Left hindlimb (tissue), 1 donor: Measurements from ENCODE around the gene DENND4C.
"Not testable (repeated sequence)": the region's sequence is repeated elsewhere in the genome, so short reads cannot be mapped to it uniquely, and the experiment has no call there.

Experiments
- DNase-seq: peaks from one replicate; pipeline ENCODE4 v3.0.0-alpha.2; 2018

Gene DENND4C

DNA sequence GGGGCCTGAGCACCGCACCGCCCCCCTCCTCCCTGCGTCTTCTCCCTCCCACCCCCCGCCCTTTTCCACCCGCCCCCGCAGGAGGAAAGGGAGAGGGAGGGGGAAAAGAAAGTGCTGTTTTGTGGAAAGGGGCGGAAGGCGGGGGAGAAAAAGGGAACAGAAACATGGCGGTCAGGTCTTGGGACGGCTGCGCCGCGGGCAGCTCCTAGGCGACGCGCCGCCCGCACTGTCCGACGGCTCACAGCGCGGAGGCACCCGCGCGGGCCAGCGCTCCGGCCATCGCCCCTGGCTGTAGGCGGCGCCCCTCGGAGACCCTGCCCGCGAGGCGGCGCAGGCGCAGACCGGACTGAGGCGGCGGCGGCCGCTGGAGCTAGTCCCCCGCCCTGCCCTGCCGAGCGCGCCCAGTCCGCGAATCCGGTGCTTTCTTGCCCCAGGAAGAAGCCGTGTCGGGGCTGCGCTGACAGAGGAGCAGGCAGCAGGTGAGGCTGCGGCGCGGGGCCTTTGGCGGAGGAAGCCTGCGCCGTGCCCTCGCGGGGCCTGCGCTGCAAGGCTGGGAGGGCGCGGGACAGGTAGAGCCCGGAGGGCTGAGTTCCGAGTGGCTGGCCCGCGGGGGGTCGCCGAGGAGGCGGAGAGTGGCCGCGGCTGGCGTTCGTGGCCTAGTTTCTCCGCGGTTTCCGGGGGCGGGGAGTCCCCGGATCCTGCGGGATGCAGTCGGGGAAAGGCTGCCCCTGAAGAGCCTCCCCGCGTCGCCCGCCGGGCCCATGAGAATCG lies at the start of gene DENND4C:
Gene DENND4C, plus strand, starts transcription at position 339 of the 771 bp plus-strand sequence. CDS start 45,482 bp downstream, outside the sequence.
- DNase-seq: peak; percentile 93

DNA sequence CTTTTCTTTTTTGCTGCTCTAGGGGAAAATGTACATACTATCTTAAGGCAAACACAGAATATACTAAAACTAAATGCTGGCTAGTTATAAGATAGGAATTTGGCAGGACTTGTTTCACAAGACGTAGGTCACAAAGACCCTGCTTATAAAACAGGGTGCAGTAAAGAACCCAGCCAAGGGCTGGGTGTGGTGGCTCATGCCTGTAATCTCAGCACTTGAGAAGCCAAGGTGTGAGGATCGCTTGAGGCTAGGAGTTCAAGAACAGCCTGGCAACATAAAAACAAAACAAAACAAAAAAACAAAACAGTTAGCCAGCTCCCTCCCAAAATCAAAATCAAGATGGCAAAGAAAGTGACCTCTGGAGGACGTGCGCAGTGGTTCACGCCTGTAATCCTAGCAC lies 49.5 kb upstream of the DENND4C start:
- DNase-seq: no peak

DNA sequence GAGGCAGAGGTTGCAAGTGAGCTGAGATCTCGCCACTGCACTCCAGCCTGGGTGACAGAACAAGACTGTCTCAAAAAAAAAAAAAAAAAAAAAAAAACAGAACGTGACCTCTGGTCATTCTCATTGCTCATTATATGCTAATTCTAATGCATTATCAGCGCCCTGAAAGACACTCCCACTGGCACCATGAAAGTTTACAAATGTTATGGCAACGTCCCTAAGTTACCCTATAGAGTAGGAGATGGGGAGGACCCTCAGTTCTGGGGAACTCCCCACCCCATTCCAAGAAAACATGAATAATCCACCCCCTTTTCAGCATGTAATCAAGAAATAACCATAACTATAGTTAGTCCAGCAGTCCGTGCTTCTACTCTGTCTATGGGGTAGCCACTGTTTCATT lies 48.9 kb upstream of the DENND4C start:
- DNase-seq: no peak

DNA sequence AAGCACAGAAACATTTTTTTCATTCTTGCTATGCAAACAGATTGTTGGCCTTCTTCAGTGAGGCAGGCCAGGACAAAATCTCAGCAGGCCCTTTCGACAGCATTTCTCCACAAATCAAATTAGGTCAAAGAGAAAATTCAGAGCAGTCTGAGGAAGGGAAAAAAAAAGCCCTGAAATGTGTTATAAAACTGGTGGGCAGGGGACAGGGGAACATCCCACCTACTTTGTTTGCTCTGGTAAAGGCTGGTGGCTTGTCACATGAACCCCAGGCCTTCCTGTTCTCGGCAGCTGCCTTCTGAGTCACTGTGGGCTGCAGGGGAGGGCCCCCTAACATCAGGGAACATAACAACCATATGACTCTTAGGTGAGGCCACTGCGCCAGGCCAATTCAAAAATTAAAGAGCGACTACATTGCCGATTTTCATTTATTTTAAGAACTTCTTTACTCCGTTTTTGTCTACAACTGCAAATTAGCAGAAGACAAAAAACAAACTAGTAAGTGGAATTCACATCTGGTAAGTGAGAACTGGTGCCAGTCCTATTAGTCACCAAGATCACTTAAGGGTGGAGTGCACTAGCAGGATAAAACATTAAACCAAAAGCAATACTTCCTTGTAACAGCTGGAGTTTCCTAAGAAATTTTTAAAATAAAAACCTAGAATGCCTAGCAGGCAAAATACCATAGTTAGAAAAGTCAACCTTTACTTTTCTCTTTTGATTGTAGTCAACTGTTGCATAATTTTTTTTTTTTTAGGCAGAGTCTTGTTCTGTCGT lies 46.2 kb upstream of the DENND4C start:
- DNase-seq: peak; percentile 78

DNA sequence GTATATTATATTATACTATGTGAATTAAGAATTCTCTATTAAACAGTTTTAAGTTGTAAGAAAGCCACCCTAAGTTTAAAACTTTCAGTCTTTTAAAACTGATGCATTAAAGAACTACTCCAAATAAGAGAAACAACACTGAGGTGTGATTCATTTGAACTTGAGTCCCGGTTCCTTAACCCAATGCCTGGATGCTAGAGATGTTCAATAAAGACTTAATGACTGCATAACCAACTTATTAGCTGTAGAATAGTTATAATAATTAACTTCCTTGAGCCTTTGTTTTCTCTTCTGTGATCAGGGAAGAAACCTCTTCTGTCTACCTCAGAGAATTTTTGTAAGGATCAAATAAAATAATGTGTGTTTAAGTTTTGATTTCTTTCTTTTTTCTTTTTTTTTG lies 45.3 kb upstream of the DENND4C start:
- no peak for DNase-seq

DNA sequence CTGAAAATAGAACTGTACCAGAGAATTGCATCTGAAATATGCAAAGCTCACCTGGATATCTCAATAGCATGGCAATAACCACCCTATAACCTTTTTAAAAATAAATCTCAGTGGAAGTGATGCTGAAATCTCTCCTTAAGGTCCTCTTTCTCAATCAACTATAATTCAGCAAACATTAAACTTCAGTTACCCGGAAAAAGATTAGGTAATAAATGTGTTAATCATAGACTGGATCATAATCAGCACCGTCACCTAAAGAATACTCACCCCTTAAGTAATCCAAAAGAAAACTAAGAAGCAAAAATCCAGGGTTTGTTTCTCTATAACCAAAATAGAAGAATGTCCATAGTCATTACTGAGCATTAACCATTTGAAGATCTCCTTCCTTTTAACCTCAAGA lies 44.3 kb upstream of the DENND4C start:
- DNase-seq: no peak

DNA sequence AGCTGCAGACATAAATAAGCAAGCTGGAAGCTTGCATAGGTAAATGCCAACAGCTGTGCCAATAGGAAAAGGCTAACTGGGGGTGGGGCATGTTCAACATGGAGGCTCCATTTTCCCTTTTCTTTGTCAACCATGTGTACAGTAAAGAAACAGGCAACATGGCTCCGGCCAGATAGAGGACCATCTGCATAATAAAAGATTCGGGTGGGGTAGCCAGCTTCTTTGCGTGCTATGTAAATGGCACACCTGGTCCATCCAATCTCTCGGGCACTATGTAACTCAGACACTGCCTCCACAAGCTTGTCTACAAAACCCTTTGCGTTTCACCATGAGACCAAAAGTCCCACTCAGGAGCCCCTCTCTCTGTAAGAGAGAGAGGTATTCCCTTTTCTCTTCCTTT lies 41.7 kb upstream of the DENND4C start:
- DNase-seq: no peak

DNA sequence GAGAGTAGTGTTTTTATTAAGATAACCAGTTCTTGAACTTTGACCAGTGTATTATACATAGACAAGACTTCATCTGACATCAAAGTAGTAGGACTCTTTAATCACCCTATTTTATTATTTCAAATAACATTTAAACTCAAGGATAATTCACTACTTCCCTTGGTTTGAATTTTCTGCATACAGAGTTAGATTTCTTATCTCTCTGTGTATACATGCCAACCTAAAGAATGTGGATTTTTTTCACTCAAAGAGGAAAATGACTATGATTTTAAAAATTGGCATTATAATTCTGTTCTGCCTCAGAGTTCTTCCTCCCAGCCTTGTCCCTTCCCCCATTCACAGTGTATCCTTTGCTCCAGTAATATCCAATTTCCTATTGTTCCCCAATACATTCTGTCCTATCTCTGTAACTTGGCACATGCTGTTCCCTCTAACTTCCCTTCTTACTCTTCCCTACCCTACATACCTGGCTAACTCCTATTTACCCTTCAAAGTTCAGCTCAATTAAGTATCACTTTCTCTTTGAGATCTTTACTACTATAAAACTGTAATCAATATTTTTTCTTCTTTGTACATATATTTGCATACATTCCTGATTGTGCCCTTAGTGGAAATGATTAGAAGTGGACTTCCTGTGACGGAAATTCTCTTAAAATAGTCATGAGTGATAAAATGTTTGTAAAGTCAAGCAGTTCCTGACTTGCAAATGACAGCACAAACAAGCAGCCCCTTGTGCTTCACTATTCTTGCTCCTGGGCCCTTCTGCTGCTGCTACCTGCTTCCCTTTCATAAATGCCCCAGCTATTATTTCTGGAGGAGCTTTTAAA lies 38.1 kb upstream of the DENND4C start:
- no peak for DNase-seq

DNA sequence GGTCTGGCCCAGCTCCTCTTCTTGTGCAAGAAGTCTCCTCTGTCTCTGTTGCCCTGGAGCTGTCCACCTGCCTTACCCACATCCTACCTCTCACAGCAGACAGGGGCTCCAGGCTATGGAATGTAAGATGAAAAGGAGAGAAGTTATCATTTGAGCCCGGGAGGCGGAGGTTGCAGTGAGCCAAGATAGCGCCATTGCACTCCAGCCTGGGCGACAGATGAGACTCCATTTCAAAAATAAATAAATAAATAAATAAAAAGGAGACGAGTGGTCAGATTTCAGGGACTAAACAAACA lies 37.5 kb upstream of the DENND4C start:
- DNase-seq: no peak

DNA sequence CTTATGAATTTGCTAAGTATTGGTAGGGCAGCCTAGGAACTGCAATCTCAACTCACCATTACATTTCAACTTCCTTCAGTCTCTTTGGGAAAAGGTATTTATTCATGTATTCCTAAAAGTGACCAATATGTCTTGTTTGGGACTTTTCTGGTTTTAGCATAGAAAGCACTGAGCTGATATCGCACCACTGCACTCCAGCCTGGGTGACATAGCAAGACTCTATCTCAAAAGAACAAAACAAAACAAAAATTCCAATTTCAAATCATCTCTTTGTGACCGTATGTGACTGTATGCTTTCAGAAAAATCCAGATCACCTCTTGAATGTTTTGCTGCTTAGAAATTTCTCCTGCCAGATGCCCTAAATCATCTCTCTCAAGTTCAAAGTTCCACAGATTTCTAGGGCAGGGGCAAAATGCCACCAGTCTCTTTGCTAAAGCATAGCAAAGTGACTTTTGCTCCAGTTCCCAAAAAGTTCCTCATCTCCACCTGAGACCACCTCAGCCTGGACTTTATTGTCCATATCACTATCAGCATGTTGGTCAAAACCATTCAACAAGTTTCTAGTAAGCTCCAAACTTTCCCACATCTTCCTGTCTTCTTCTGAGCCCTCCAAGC lies 37.0 kb upstream of the DENND4C start:
- not testable (repeated sequence) for DNase-seq

DNA sequence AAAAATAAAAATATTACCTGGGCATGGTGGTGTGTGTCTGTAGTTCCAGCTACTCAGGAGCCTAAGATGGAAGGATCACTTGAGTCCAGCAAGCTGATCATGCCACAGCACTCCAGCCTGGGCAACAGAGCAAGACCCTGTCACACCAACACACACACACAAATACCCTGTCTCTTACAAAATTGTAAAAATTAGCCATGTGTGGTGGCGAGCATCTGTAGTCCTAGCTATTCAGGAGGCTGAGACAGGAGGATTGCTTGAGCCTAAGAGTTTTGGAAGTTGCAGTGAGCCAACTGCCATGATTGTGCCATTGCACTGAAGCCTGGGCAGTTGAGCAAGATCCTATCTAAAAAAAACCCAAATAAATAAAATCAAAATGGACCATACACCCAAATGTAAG lies 32.1 kb upstream of the DENND4C start:
- no peak for DNase-seq

DNA sequence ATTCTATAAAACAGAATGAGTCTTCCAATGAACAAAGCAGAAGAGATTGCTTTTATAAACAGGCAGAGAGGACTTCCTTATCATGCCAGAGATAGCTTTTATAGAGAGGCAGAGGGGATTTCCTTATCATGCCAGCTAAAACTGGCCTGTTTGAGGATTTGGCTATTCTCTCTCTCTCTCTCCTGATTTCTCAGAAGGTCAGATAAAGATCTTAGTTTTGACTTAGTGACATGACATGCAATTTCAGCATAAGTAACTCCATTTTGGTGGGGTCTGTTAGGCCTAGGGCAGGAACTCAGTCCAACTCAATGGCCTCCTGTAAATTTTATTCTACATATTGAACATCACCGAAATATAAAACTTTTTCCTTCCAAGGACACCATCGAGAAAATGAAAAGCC lies 31.5 kb upstream of the DENND4C start:
- DNase-seq: no peak

DNA sequence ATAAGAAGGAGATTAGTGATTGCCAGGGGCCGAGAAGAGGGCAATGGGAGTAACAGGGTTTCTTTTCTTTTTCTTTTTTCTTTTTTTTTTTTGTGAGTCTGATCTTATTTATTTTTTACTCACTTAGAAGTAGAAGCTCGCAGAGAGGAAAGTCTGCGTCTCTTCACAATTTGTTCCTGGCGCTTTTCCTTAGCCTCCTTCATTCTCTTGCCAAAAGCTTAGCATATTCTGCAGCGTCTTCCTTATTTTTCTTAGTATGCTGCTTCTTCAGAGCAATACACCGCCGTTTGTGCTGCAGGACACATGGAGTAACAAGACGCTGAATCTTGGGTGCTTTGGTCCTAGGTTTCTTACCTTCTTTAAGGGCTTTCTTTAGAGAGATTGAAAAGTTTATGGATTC lies 30.3 kb upstream of the DENND4C start:
- no peak for DNase-seq

DNA sequence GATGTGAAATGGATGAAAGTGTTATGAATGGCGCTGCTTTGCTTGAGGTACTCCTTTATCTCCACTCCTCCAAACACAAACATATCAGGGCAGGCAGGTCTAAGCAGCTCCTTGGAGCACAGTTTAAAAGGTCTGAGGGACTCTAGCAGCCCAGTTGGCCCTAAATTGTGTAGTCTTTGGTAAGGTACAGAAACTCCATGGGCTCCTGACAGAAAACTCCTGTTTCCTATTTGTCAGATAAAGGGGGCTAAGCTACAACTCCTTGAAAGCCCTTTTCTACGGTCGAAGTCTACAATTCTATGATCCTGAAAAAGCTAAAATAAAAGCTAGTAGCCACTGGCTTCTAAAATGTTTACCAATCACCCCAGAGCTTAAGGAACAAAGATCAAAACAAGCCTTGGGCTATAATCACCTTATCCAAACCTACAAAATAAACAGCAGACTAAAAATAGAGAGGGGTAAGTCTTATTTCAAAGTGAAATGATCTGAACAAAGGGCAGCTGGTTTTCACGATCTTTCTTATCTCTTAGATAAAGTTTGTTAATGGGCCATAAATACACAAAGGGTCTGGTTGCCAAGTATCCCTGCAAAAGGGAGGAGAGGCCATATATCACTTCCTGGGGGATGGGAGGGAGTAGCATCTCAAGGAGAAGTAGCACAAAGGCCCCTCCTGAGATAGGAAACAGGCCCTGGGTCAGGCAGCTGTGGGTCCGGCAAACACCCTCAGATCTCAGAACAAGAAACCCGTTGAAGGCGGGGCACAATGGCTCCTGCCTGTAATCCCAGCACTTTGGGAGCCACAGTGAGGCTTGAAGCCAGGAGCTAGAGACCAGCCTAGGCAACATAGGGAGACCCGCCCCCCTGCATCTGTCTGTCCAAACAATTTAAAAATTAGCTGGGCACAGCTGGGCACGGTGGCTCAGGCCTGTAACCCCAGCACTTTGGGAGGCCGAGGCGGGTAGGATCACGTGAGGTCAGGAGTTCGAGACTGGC lies 28.3 kb upstream of the DENND4C start:
- DNase-seq: no peak

DNA sequence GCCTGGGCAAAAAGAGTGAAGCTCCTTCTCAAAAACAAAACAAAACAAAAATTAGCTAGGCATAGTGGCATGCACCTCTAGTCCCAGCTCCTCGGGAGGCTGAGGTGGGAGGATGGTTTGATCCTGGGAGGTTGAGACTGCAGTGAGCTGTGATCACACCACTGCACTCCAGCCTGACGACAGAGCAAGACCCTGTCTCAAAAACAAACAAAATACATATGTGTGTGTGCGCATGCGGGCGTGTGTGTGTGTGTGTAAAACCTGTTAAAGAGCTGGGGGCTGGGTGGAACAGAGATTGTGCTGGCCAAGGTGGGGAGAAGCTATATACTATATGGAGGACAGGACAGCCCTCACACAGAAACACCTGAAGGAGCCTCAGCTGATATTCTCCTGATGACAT lies 27.4 kb upstream of the DENND4C start:
- no peak for DNase-seq

DNA sequence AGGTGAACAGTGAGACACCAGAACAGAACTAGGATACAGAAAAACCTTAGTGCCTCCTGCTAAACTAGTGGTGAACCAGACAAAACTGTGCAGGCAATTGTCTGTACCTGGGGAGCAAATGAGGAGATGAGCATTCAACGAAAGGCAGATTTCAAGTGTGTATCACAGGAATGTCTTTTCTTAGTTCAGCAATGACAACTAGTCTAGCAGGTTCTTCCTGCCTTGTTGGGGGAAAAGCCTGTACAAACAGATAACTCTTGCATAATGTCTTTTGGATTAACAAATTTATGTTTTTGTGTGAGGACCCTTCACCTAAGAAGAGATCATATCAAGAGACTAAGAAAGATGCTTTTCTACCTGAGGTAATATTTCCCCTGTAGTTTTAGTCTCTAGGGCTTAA lies 21.8 kb upstream of the DENND4C start:
- DNase-seq: no peak

DNA sequence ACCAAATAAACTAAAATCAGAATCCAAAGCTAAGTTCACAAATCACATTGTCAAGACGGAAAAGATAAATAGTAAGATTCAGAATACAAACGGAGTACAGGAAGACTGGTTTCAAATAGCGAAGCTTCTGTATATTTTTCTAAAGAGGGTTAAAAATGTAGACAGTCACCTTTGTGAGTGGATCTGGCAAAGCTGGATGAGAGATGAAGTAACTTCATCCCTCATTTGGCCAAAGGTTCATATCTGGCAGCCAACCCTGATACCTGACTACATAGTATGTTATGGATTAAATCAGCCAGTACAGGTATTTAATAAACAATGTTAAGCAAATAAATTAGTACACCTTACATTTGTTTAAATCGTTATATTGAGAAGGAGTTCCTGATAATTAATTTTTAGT lies 21.3 kb upstream of the DENND4C start:
- no peak for DNase-seq

DNA sequence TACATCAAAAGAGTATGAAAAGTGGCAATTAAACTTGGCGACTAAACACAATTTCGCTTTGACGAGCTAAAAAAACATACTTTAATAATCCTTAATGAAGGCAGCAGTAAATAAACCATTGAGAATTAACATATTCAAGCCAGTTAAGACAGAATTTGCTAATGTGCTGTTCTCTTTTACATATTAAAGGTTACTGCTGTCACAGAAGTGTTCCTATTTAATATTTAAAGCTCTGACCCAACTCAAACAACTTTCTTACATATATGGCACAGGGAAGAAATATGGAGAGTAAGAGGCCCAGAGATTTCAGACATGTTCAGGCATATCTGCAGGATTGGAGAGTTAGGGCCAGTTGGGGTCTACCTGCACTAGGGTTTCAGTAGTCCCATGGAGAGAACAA lies 16.7 kb upstream of the DENND4C start:
- DNase-seq: no peak

DNA sequence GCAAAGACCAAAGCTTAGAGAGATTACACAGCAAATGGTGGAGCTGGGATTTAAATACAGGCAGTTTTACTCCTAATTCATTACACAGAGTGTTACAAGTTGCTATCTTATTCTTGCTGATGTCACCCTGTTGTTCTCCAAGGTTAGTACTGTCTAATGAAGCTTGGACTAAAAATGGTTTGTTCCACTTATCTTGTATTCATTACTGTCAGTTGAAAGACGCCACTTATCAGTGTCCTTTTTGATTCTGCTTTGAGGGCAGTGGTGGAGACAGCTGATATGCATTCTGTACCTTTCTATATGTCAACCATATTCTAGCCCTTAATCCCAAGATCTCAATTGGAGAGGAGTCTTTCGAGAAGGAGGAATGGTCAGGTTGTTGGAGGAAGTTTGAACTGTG lies 14.0 kb upstream of the DENND4C start:
- DNase-seq: no peak

DNA sequence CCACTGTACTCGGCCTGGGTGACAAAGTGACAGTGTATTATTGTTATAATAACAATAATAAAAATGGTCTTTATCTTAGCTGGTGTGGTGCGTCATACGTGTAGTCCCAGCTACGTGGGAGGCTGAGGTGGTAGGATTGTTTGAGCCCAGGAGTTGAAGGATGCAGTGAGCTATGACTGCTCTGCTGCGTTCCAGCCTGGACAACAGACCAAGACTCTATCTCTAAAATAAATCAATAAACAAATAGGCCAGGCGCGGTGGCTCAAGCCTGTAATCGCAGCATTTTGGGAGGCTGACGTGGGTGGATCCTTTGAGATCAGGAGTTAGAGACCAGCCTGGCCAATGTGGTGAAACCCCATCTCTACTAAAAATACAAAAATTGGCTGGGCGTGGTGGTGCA lies 9.2 kb upstream of the DENND4C start:
- DNase-seq: no peak

DNA sequence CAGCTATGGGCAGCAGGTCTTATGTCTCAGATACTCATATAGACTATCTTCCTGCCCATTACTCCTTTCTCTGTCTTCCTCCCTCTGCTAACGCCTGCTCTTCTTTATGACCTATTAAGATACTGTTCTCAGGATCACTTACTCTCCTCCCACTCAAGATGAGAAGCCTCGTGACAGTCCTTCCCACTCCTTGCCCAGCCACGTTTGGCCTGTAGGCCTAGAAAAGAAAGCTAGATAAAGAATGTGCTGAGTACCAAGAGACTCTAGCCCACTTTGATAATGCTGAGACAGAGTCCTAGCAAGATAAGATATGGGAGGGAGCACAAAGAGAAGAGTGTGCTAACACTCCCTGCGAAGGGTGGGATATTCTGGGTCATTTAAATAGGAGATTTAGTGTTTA lies 6.8 kb upstream of the DENND4C start:
- DNase-seq: no peak

DNA sequence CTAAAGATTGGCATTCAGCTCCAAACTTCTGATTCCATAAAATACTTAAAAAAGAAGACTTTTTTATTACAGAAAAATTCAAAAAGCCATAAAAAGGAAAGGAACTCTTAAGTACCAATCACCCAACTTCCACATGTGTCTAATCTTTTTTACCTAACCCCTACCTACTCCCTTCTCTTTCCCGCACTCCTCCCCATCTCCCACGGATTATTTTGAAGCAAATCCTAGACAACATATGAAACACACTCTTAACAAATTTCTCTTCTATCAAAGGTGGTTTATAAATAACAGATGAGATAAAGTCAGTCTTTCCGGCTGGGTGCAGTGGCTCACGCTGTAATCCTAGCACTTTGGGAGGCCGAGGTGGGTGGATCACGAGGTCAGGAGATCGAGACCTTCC lies 5.9 kb upstream of the DENND4C start:
- DNase-seq: no peak
